ENCODE measurements around the gene MYO15A.

The MYO15A gene

DNA sequence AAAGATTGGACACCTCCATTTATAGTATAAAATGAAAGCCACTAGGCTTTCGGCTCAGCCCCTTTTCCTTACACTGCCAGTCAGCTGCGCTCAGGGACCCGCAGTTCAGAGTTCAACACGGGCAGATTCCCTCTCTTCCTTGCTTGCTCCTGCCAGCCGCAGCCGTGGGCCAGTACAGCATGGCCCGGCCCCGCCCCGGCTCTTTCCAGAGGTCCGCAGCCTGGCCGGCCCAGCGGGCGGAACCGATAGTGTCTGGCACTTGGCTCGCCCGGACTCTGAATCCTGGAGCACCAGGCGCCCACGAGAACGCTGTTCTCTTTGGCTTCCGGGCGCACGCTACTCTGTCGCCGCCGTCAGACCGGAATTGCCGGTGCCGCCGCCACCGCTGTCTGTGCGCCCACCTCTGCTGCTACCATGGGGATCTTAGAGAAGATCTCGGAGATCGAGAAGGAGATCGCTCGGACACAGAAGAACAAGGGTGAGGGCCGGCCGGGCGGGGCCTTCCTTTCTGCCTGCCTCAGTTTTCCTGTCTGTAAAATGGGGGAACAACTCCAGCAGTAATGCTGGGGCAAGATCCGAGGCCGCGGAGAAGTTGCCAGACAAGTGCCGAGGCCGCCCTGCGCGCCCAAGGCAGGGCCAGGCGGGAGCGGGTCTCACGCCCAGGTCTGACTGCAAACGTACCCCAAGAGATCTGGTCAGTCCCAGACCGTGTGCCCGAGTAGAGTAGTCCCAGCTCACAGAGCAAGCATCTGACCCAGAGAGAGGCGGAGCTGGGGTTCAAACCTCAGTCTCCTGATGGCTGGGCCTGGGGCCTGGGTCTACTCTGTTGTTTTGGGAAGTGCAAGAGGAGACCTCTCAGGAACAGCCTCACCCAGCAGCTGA lies 20.7 kb upstream of the MYO15A start, which contains the start of gene DRG2:
TSS of gene DRG2 (plus strand) at position 339 of the 882 bp plus-strand sequence. CDS start at position 415, 76 bp downstream.
- Histone ChIP-seq H3K36me3 (no peaks in the 10 kb centered on the region), H3K27me3 (no peaks in the 10 kb centered on the region), H3K9me3 (no peaks in the 10 kb centered on the region), H3K4me3 (ENCODE audit: low read depth, low read length) (peak within 1 kb of the TSS; percentile 70), H3K4me1 (no peaks in the 10 kb centered on the region)
- DNase-seq = peak; percentile 83
- TF ChIP-seq, protein P1, sequence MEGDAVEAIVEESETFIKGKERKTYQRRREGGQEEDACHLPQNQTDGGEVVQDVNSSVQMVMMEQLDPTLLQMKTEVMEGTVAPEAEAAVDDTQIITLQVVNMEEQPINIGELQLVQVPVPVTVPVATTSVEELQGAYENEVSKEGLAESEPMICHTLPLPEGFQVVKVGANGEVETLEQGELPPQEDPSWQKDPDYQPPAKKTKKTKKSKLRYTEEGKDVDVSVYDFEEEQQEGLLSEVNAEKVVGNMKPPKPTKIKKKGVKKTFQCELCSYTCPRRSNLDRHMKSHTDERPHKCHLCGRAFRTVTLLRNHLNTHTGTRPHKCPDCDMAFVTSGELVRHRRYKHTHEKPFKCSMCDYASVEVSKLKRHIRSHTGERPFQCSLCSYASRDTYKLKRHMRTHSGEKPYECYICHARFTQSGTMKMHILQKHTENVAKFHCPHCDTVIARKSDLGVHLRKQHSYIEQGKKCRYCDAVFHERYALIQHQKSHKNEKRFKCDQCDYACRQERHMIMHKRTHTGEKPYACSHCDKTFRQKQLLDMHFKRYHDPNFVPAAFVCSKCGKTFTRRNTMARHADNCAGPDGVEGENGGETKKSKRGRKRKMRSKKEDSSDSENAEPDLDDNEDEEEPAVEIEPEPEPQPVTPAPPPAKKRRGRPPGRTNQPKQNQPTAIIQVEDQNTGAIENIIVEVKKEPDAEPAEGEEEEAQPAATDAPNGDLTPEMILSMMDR (IDR thresholded peaks at IDR 0.05; ENCODE audit: low read depth, low read length) = no peak

DNA sequence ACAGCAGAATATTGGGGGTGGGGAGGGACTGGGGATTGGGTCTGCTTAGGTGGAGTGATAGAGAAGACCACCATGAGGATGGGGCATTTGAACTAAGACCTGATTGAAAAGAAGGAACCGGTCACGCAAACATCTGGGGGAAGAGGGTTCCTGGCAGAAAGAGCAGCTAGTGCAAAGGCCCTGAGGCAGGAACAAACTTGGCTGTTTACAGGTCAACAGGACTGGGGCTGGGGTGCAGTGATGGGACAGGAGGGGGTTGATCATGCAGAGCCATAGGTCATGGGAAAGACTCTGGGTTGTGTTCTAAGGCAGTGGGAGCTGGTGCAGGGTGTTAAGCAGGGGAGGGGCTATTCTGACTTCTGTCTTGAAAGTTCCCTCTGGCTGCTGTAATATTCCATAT lies 18.9 kb upstream of the MYO15A start:
- H3K9me3 ChIP-seq = no peaks in the 10 kb centered on the region
- no peaks in the 10 kb centered on the region for H3K27me3 ChIP-seq
- DNase-seq = no peak
- TF ChIP-seq, protein P1 (IDR thresholded peaks at IDR 0.05; ENCODE audit: low read depth, low read length) = no peak
- H3K36me3 ChIP-seq = peaks cover 9% of the 10 kb centered on the region
- H3K4me3 ChIP-seq (ENCODE audit: low read depth, low read length) = no peak overlapping the region
- no peaks in the 10 kb centered on the region for H3K4me1 ChIP-seq

DNA sequence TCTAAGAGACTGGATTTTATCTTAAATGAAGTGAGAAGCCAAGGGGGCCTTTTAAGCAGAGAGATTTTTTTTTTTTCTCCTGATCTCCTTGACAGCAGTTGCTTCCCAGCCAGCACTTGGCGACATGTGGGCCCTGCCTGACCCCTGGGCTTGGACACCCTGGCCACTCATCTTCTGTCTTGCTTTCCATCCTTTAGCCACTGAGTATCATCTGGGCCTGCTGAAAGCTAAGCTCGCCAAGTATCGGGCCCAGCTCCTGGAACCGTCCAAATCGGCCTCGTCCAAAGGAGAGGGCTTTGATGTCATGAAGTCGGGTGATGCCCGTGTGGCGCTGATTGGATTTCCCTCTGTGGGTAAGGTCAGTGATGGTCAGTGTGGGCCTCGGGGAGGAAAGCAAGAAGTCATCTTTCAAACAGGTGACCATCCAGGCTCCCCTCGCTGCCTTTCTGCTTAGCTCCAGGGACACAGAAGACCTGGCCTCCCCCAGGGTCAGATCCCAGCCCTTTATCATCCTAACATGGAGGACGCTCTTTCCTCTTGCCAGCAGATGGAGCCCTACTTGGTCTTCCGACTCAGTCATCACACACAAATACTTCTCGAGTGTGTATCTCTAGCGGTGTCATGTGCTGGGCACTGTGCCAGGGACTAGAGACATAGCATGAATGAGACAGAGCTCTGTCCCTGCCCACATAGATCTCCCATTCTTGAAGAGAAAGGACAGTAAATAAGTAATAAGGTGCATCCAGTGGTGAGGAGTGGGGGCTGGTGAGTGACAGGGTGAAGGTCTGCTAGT lies 14.7 kb upstream of the MYO15A start:
- H3K4me3 ChIP-seq (ENCODE audit: low read depth, low read length) = no peak overlapping the region
- TF ChIP-seq, protein P1 (IDR thresholded peaks at IDR 0.05; ENCODE audit: low read depth, low read length) = peak; percentile 50
- H3K4me1 ChIP-seq = no peaks in the 10 kb centered on the region
- H3K27me3 ChIP-seq = no peaks in the 10 kb centered on the region
- H3K9me3 ChIP-seq = no peaks in the 10 kb centered on the region
- peak; percentile 59 for DNase-seq
- H3K36me3 ChIP-seq = peaks cover 9% of the 10 kb centered on the region

DNA sequence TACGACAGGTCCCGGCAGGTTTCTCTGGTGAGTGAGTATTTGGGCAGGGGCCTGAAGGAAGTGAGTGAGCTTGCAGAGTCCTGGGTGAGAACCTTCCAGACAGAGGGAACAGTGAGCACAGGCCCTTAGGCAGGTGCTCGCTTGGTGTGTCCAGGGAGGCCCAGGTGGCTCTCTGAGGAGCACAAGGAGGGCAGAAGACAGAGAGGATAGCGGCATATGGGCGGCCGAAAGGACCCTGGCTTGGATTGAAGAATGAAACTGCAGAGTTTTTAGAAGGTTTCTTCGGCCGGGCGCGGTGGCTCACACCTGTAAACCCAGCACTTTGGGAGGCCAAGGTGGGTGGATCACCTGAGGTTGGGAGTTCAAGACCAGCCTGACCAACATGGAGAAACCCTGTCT lies 14.1 kb upstream of the MYO15A start:
- Histone ChIP-seq H3K9me3 (no peaks in the 10 kb centered on the region), H3K4me3 (ENCODE audit: low read depth, low read length) (no peak overlapping the region), H3K4me1 (no peaks in the 10 kb centered on the region), H3K27me3 (no peaks in the 10 kb centered on the region), H3K36me3 (peaks cover 9% of the 10 kb centered on the region)
- DNase-seq = no peak
- TF ChIP-seq, protein P1 (IDR thresholded peaks at IDR 0.05; ENCODE audit: low read depth, low read length) = no peak

DNA sequence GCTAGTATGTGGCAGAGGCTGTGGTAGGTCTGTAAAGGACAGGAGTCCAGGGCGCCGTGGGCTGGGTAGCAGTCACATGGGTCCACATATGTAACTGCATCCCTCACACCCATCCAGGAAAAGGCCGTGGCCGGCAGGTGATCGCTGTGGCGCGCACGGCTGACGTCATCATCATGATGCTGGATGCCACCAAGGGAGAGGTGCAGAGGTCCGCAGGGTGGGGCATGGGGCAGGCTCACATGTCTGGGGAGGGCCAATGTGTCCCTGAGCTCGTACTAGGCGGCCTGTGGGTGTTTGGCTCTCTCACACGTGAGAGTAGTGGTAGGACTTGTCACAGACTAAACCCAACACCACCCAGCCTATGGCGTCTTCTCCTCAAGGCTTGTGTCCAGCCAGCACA lies 9.0 kb upstream of the MYO15A start:
- Histone ChIP-seq H3K36me3 (no peaks in the 10 kb centered on the region; the same call in 1 of the 2 replicates), H3K27me3 (no peaks in the 10 kb centered on the region), H3K4me1 (no peaks in the 10 kb centered on the region), H3K9me3 (no peaks in the 10 kb centered on the region), H3K4me3 (ENCODE audit: low read depth, low read length) (no peak overlapping the region)
- TF ChIP-seq, protein P1 (IDR thresholded peaks at IDR 0.05; ENCODE audit: low read depth, low read length) = no peak
- DNase-seq = no peak
